ENCODE data around the gene MSH6. TPM values are rescaled to one million over a fixed set of nuclear protein-coding genes. Genes with fewer than 3 reads are reported as not detected.

The MSH6 gene
- polyA plus RNA-seq, 4 donors: 80.0 to 106 (median 91.5) TPM

- DNase-seq (ENCODE audit: low read depth in 4 of 4, low spot score in 2 of 4): peak in 1 of 4 donors; percentile 55
Measured at GRCh38 chr2:47782381-47782670, 619 bp upstream of the MSH6 start.

- peak in 3 of 4 donors; percentile 52 to 63 (median 57) for DNase-seq (ENCODE audit: low read depth in 4 of 4, low spot score in 2 of 4)
Measured at GRCh38 chr2:47783486-47784351, 774 bp downstream of the MSH6 start.

DNA sequence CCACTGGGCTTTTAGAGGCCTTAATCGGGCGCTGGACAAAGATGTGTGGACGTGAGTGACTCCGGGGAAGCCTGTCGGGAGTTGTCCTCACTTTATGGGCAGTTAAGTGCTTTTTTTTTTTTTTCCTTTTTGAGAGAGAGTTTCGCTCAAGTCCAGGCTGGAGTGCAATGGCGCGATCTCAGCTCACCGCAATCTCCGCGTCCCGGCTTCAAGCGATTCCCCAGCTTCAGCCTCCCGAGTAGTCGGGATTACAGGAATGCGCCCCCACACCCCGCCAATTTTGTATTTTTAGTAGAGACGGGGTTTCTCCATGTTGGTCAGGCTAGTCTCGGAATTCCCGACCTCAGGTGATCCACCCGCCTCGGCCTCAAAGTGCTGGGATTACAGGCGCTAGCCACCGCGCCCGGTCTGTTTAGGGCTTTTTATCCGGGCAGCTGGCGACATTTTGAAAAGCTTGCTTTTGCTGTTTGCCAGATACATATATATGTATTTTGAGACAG, 1.5 kb downstream of the MSH6 start:
- DNase-seq (ENCODE audit: low read depth in 4 of 4, low spot score in 2 of 4): no peak

GRCh38 chr2:47785986-47786385, 3.0 kb downstream of the MSH6 start:
- no peak for DNase-seq (ENCODE audit: low read depth in 4 of 4, low spot score in 2 of 4)

DNA sequence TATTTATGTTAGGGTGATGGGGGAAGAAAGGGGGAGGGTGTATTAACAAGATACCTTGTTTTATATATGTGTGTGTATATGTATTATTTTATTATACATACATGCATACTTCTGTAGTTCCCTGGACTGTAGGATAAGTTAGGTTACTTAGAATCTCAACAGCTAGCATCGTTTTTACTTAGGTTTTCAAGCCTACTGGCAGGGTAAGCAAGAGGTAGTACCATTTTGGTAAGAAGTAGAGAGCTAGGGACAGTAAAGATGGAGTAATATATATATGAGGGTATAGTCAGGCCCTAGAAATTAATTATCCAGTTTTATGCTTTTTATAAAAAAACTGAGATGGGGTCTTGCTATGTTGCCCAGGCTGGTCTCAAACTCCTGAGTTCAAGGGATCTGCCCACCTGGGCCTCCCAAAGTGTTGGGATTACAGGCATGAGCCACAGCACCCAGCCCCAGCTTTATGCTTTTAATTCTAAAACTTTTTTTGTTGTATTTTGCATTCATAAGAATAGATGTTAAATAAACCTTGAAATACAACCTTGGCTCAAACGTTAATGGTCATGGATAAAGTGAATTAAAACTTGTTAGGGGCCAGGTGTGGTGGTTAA, 13.2 kb downstream of the MSH6 start:
- DNase-seq (ENCODE audit: low read depth in 4 of 4, low spot score in 2 of 4): no peak

- DNase-seq (ENCODE audit: low read depth in 4 of 4, low spot score in 2 of 4): no peak
Measured at GRCh38 chr2:47798631-47799030, 15.7 kb downstream of the MSH6 start.

GRCh38 chr2:47799031-47799609, 16.2 kb downstream of the MSH6 start:
- no peak for DNase-seq (ENCODE audit: low read depth in 4 of 4, low spot score in 2 of 4)

- no peak for DNase-seq (ENCODE audit: low read depth in 4 of 4, low spot score in 2 of 4)
Measured at GRCh38 chr2:47801118-47801517, 18.2 kb downstream of the MSH6 start.

GRCh38 chr2:47803363-47803762, 20.4 kb downstream of the MSH6 start:
- no peak for DNase-seq (ENCODE audit: low read depth in 4 of 4, low spot score in 2 of 4)

DNA sequence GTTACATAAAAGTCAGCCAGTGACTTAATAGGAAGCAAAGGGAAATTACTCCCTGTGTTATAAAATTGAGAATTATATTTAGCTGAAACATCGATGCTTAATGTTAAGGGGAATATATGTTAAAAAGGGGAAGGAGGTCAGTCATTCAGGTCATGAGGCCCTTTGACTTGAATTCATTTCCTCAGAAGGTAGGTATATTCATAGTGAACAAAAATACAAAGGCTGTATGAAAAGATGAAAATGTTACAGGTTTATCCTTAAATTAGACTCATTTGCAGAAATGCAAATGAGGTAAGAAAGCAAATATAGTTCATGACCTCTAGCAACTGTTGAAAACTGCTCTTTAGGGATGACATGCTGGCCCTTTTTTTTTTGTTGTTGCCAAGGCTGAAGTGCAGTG, 20.8 kb downstream of the MSH6 start:
- DNase-seq (ENCODE audit: low read depth in 4 of 4, low spot score in 2 of 4): no peak

- DNase-seq (ENCODE audit: low read depth in 4 of 4, low spot score in 2 of 4): no peak
Measured at GRCh38 chr2:47805850-47806249, 22.9 kb downstream of the MSH6 start.

- DNase-seq (ENCODE audit: low read depth in 4 of 4, low spot score in 2 of 4): no peak
Measured at GRCh38 chr2:47808614-47809013, 25.7 kb downstream of the MSH6 start.

DNA sequence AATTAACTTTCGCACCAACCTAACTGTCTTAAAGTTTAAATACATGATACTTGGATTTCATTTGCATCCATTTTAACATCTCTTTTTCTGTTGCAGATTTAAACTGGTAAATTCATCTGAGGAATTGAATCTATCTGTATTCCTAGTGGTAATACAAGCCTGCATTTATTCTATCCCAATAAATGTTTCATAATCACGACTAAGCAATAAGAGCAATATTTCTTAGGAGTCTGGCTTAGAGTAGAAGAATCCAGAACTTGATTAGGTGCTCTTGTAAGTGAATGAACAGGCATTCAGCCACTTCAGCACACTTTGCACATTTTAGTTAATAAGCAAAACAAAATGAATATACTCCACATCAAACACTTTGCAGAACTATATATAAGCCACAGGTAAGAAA, 27.0 kb downstream of the MSH6 start:
- DNase-seq (ENCODE audit: low read depth in 4 of 4, low spot score in 2 of 4): no peak

GRCh38 chr2:47810850-47811249, 27.9 kb downstream of the MSH6 start:
- DNase-seq (ENCODE audit: low read depth in 4 of 4, low spot score in 2 of 4): no peak

- DNase-seq (ENCODE audit: low read depth in 4 of 4, low spot score in 2 of 4): no peak
Measured at GRCh38 chr2:47811668-47812067, 28.7 kb downstream of the MSH6 start.

- DNase-seq (ENCODE audit: low read depth in 4 of 4, low spot score in 2 of 4): no peak
Measured at GRCh38 chr2:47815764-47816163, 32.8 kb downstream of the MSH6 start.

DNA sequence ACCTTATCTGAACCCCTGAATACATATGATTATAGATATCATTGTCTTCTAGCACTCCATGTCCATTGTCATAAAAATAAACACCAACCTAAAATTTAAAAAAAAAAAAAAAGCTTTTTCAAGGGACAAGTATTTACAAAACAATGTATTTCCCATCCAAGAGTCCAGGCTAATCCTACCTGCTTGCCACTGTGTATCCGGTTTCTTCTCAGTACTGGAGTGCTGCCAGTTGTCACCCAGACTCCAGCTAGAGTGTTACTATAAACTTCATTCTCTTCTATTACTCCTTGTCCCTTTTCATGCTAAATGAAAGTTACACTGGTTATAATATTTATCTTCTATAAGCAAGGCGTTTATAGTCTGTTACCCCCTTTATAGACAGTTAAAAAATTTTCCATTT, 35.8 kb downstream of the MSH6 start:
- DNase-seq (ENCODE audit: low read depth in 4 of 4, low spot score in 2 of 4): no peak

GRCh38 chr2:47819834-47820233, 36.9 kb downstream of the MSH6 start:
- no peak for DNase-seq (ENCODE audit: low read depth in 4 of 4, low spot score in 2 of 4)

GRCh38 chr2:47822518-47822917, 39.6 kb downstream of the MSH6 start:
- DNase-seq (ENCODE audit: low read depth in 4 of 4, low spot score in 2 of 4): no peak

DNA sequence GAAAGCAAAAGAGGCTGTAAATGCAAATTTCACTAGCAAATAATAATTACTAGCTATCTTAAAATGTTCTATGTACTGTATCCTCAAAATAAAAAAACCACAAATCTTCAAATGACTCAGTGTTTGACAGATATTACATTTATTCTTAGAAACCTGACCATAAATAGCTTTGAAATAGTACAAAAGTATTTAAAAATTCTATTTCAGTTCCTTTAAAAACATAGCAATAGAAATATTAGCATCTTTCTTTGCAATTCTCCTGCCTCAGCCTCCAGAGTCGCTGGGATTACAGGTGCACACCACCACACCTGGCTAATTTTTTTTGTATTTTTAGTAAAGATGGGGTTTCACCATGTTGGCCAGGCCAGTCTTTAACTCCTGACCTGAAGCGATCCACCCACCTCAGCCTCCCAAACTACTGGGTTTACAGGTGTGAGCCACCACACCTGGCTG, 50.6 kb downstream of the MSH6 start:
- no peak for DNase-seq (ENCODE audit: low read depth in 4 of 4, low spot score in 2 of 4)

- no peak for DNase-seq (ENCODE audit: low read depth in 4 of 4, low spot score in 2 of 4)
Measured at GRCh38 chr2:47838249-47838648, 55.3 kb downstream of the MSH6 start.

DNA sequence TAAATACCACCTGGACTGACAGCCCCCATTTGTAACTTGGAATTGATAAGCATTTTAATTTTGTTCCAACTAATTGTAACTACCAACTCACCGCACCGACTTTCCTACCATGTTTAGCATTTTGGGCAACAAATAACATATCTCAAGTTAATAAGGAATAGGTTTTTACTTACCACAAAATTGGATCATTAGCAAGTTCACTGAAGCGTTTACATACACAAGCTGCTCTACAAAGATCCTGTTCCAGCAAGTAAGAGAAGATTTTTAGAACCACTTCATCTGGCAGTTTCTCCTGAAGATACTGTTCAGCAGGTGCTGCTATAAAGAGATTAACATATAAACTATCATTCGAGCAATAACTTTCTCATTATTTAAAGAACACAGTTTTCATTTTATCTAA, 55.7 kb downstream of the MSH6 start:
- no peak for DNase-seq (ENCODE audit: low read depth in 4 of 4, low spot score in 2 of 4)

Data from left renal cortex interstitium (tissue), 4 donors.